NCI-H128 (cell line): Measurements from ENCODE around the gene MOK.

Experiments used
- DNase-seq: peaks from one replicate; lab custom pipeline; 2025; ENCODE audit not compliant: unreplicated experiment; lab: John Stamatoyannopoulos, UW

Gene MOK

DNA sequence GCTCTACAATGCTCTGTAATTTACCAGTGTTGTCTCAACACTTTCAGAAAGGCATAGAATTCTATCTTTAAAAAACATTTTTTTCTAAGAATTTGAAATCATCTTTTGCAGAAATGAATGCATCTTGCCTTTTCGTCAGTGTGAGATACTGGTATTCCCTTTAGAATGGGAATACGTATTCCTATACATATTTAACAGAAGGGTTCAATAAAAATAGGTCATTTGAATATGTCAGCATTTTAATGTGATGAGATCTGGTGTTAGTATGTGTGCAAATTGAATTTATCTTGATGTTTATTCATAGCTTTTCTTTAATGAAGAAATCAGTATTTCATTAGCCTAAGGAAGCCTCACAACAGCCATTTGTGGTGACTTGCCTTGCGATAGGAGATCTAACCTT, 121.1 kb downstream of the MOK start:
- DNase-seq: no peak

DNA sequence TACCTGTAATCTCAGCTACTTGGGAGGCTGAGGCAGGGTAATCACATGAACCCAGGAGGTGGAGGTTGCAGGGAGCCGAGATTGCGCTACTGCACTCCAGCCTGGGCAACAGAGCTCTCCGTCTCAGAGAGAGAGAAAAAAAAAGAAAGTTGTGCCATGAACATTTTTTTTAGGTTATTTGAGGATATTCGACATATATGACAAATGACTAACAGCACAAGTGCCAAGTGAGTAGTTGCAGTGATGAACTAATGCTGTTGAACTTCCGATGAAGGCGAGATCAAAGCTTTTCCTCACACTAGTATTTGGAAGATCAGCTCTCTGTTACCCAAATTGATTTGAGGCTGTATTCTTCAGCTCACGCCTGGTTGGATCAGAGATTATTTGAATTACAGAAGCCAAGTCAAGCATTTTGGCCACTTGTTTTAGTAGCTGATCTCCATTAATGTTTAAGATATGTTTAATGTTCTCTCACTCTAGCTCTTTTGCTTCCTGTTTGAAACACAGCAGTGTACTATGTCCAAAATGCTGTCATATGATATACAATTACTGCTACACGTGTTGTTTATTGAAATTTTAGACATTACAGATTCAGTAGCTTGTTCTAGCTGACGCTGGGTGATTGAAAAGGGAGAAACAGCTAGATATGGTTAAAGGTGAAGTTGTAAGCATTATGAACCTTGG, 121.9 kb downstream of the MOK start:
- no peak for DNase-seq

DNA sequence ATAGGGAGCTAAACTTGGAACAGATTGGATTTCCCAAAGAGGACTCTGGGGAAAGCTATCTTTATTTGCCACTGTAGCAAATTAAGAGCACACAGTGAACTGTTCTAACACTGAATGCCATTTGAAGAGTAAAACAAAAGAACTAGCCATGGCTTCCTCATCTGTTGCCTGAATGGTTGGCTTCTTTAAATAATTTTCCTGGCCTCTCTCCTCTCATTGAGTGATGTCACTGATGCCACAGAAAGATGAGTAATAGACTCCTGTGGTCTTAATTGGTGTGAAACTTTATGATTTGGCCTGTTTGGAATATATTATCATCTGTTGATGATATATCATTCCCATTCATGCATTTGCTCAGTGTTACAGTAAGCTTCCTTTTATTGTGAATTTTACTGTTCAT, 122.8 kb downstream of the MOK start:
- DNase-seq: no peak

DNA sequence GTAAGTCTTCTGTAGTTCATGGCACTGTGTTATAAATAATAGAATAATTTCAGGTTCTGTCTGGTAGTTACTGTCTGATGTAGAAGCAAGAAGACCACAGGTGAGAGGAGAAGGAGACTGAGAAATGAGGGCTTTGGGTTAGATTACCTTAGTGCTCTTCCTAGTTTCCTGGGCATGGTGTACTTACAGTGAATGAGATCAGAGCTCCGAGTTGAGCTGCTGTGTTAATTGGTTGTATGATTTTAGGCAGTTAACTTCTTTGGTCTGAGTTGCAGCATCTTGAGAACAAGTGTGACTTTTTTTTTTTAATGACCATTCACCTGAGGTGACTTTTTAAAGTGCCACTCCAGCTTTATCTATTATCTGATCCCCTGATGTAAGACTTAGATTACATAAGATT, 123.8 kb downstream of the MOK start:
- DNase-seq: no peak

DNA sequence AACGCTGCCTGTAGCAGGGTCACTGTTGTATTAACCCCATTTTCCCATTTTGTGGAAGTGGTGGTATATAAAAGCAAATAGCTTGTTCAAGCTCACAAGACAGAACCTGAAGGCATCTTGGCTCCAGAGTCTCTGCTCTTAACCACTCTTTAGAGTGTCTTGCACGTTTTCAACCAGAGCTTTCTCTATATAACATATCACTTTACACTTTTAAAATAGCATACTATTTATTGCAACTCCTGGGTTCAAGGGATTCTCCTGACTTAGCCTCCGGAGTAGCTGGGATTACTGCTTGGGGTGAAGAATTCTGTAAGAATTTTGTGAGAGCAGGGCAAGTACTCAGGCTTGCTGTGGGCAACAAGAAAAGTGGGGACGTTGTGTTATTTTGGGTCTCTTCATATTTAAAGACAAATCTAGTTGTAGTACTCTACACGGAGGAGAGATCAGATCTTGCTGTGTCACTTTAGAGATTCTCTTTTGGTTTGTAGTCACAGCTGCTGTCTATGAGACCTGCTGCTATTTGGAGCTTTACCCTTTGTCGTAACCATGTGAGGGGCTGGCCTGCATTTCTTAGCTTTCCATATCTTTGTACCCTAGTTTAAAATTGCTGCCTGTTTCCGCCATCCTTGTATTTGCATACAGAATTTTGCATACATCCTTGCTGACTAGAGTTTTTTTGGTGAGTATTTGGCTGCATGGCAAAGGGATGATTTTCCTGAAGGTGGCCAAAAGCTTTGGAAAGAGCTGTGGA, 124.5 kb downstream of the MOK start:
- DNase-seq: no peak
